ENCODE data around the gene FOXR1.

FOXR1 gene

GRCh38 chr11:118971646-118972045, at the start of gene FOXR1:
FOXR1 (plus strand) TSS chr11:118971761; CDS start chr11:118971932, 171 bp downstream.
- no peak for DNase-seq

DNA sequence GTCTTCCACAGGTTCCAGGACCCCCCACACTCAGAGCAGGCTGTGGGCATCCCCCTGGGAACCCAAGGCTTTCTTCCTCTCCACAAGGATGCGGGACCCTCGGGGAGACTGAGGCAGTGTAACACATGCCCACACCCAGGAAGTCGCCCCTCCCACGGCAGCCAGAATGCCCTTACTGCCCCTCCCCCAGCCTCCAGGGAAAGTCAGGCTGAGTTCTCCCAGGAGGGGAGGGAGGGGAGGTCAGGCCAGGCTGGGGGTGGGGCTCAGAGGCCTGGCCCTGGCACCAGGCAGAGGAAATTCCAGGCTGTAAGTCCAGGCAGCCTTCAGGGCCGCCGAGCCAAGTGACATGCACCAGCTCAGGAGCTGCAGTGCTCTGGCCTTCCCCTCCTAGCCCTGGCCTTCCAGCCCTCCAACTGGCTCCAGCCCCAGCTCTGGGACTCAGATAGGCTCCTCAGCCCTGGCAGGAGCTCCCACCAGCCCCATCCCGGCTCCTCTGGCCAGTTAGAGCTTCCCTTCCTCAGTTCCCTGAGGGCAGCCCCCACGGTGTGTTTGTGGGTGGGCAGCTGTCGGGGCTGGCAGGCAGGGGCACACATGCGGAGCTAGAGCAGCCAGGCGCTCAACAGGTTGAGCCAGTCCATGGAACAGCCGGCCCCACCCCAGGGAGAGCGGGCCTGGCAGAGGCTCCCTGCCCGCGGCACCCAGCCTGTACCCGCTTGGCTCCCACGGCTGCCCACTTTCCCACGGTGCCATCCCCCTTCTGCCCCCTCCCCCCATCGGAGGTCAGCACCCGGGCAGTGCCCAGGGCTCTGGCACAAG, 49.4 kb upstream of the FOXR1 start:
- no peak for DNase-seq

GRCh38 chr11:118922745-118923627, 48.6 kb upstream of the FOXR1 start:
- no peak for DNase-seq

DNA sequence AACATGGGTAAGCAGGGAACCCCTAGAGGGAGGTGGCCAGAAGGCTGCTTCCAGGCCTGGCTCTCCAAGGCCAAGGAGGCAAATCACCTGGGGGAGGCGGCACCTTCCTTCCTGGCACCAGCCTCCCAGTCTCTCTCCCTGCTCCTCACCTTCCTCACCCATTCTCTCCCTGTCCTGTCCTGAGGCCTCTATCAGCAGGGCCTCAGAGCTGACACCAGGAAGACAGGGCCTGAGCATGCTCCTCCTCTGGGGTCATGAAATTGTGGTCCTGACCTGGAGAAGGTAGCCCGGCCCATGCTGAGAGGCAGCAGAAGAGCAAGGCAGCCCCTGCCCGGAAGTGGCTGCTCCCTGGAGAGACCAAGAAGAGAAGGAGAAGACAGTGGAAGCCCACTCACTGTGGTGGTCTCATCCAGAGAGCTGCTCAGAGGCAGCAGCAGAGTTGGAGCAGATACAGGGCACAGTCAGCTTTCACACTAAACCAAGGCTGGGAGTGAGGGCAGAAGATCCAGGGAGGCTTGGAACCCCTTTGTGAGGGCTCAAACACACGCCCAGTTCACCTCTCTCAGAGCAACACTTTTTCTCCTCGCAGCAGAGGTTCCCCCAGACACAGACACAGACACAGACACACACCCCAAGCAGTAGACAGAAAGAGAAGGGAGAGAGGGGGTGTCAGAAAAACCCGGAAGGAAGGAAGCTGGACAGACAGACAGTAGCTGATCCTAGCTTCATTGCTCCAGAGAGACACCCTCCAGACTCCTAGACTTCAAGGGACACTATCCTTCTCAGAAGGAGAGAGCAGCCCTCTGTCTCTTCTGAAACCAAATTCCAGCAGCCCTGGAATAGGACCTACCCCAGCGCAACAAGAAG, 47.6 kb upstream of the FOXR1 start:
- DNase-seq: no peak

- DNase-seq: peak; percentile 75
Measured at GRCh38 chr11:118924591-118925585, 46.7 kb upstream of the FOXR1 start.

DNA sequence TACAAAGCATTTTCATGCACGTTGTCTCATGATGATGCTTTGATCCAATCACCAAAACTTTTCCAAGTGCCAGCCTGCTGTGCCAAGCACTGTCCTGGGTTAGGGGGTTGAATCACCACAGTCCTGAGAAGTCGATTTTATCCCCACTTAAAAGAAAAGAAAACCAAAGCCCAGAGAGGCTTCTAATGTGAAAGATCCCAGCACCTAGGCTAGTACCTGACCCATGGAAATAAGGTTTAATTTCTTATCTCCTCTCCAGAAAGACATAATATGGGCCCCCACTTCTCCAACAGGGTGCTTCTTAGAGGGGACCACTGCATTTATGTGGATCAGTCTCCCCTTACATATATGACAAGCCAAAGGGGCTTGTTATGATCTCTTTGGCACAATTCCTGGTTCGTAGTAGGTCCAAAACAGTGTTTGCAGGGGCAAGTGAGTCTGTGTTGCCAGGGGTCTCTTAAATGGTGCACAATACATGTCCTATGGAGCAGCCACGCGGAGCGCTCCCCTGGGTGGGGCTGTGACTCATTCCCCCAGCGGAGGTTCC, 43.9 kb upstream of the FOXR1 start:
- DNase-seq: no peak

DNA sequence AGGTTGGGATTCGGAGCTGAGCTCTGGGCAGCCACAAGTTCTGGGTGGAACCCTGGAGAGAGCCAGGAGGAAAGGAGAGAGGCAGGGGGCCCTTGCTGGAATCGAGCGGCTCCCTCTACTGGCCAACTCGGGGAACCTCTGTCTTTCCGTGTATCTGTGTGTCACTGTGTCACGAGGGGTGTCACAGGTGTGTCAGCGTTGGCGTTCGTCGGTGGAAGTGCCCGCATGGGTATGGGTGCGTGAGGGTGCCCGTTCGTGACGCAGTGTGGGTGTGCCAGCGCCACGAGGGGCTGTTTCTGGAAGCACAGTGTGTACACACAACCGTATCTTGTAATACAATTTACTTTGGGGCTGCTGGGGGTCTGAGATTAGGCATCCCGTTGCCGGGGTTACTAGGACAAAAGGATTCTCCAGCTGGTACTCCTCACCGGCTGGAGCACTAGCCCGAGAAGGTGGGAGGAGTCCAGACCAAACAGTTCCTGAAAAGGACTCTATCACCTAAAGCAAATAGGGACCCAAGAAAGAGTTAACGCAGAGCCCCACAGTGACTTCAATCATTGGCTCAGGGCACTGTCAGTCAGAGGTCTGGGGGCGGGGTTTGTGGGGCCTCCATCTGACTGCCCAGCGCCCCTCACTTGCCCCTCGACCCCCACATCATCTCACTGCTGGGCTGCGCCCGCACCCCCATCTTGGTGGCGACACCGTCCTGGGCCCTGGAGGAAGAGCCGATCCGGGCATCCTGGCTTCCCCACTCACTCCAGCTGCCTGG, 43.3 kb upstream of the FOXR1 start:
- DNase-seq: peak; percentile 94

DNA sequence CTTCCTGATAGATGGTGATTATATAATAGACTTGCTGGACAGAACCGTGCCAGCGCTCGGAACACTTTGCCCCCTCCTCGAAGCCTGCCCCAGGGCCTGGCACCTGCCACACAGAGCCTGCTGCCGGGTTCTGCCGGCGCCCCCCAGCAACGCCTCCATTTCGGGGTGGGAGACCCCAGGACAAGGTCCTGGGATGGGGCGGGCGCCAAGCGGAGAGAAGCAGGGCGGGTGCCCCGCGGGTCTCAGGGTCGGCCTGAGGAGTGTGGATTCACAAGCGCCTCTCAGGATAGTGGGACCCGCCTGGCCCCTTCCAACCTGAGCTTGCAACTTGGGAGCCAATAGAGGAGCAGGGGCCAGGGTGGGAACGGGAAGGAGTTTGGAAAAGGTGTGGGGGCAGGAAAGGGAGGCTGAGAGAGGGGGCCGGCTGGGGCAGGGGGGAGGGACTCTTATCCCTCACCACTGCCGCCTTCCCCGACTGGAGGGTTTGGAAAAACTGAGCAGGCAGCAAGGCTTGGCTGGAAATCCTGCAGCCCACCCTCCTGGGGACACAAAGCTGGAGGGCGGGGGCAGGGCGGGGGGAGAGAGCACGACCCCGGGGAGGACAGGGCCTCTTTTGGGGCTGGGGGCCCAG, 42.6 kb upstream of the FOXR1 start:
- peak; percentile 64 for DNase-seq

- DNase-seq: peak; percentile 85
Measured at GRCh38 chr11:118929501-118930093, 42.0 kb upstream of the FOXR1 start.

- peak; percentile 85 for DNase-seq
Measured at GRCh38 chr11:118930094-118930712, 41.4 kb upstream of the FOXR1 start.

- DNase-seq: no peak
Measured at GRCh38 chr11:118931571-118931970, 40.0 kb upstream of the FOXR1 start.

DNA sequence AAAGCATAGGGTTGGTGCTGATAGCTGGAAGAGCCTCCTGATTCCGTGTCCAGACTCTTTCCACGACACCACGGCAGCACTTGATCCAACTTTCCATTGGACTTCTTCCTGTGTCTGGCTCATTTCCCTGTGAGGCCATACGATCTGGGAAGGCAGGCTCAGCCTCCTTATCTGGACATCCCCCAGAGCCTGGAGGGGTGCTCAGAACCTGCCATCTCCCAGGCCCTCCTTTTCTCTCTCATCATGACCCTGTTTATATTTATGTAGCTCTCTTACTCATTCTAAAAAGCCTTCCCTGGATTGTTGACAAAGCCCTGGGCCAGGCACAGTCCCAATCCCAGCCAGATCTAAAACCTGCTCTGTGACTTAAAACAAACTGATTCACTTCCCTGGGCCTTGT, 38.1 kb upstream of the FOXR1 start:
- no peak for DNase-seq

DNA sequence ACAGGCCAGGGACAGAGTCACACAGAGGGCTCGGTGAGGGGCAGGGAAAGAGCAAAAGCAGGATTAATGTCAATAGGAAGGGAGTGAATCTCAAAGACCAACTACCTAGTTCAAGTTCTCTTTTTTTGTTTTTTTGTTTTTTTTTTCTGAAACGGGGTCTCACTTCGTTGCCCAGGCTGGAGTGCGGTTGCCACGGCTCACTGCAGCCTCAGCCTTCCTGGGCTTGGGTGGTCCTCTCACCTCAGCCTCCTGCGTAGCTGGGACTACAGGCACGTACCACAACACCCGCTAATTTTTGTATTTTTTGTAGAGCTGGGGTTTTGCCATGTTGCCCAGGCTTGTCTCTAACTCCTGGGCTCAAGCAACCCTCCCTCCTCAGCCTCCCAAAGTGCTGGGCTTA, 36.2 kb upstream of the FOXR1 start:
- no peak for DNase-seq

GRCh38 chr11:118938491-118939403, 32.8 kb upstream of the FOXR1 start:
- no peak for DNase-seq

DNA sequence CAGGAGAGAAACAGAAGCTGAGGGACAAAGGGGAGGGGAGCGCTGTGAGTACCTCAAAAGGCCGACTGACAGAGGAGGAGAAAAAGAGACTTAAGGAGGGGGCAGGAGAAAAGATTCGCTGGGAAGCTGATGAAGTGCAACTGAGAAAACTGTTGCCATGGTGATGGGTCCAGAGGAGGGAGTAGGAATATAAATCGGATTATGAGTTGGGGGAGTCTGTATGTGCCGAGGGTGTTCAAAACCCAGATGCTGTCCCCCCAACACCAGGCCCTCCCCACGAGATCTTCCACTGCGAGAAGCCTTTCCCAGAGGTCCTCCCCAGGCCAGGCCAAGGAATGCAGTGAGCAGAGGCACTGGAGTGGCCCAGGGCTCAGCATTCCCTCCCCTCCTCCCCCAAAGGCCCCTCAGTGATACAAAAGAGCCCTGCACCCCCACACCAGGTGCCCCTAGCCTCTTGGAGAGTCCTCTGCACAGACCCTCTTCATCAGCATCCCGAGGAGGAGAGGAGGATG, 32.1 kb upstream of the FOXR1 start:
- DNase-seq: no peak

- DNase-seq: peak; percentile 55
Measured at GRCh38 chr11:118939953-118940598, 31.5 kb upstream of the FOXR1 start.

DNA sequence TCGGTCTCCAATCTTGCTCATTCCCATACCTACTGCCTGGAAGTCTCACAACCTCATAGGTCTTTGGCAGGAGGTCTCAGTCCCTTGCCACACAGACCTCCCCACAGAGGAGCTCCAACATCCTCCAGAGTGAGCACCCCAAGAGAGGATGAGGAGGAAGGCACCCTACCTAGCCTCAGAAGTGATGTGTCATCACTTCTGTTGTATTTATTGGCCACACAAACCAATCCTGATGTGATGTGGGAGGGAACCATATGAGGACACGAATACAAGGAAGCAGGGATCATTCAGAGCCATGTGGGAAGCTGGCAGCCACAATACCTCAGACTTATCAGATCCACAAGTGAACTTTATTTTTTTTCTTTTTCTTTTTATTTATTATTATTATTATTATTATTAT, 24.5 kb upstream of the FOXR1 start:
- DNase-seq: no peak
